Measurements from ENCODE around the gene CDC34. TPM values are rescaled to one million over a fixed set of nuclear protein-coding genes. Genes with fewer than 3 reads are reported as not detected.

Gene CDC34
- total RNA-seq, 1 experiment from 2014 or later = 80.5 TPM

- POLR2A ChIA-PET = no interaction called here
- peaks cover 5% of the 10 kb centered on the region; the same call in 1 of the 2 replicates for H3K36me3 ChIP-seq (ENCODE audit: control insufficient read depth, insufficient read depth, low read length)
- no peaks in the 10 kb centered on the region for H3K9me3 ChIP-seq (ENCODE audit: control insufficient read depth, insufficient read depth, low read depth, low read length)
- no peak for TF ChIP-seq TCF7L2 (IDR thresholded peaks at IDR 0.05; ENCODE audit: low read depth, low read length)
- TF ChIP-seq POLR2AphosphoS5 (IDR thresholded peaks at IDR 0.05; ENCODE audit: low read depth, low read length) = no peak
- TF ChIP-seq REST (IDR thresholded peaks at IDR 0.05; ENCODE audit: insufficient read depth in 1 of 2, low read depth in 2 of 2, low read length in 1 of 2) = no peak
- TF ChIP-seq SIN3A (IDR thresholded peaks at IDR 0.05; ENCODE audit: borderline replicate concordance, insufficient read depth, low read depth, low read length) = no peak
- TF ChIP-seq CTCF (IDR thresholded peaks at IDR 0.05) = no peak
- DNase-seq (ENCODE audit: low read depth, low spot score) (no peak), ATAC-seq (no peak)
- intact Hi-C loops (cut with micrococcal nuclease; ENCODE audit: unreplicated experiment) (no loop called here), in situ Hi-C loops (cut with HindIII; ENCODE audit: low pct_unique_long_range_greater_than_20kb, low sequenced_read_pairs) (no loop called here)
- H3K4me1 ChIP-seq (ENCODE audit: control insufficient read depth, insufficient read depth, low read length) = peaks cover 30% of the 10 kb centered on the region
- CTCF ChIA-PET = interaction anchor here (1.5 kb wide), 1 partner anchor 8 kb away, joined by 4 read pairs; no protein-coding TSS in a partner anchor
- BruUV-seq (replicated peaks) = no TSS peak
- H3K27me3 ChIP-seq (ENCODE audit: control insufficient read depth, insufficient read depth, low read length) = no peaks in the 10 kb centered on the region
- H3K4me3 ChIP-seq (ENCODE audit: low read depth in 2 of 2, low read length in 2 of 2) = no peak overlapping the region
- no peak overlapping the region for H3K27ac ChIP-seq (ENCODE audit: low read length)
Observed at GRCh38 chr19:583198-583967, 51.8 kb downstream of the CDC34 start.

- Histone ChIP-seq H3K9me3 (ENCODE audit: control insufficient read depth, insufficient read depth, low read depth, low read length) (no peaks in the 10 kb centered on the region), H3K27ac (ENCODE audit: low read length) (no peak overlapping the region; the same call in 1 of the 2 replicates), H3K27me3 (ENCODE audit: control insufficient read depth, insufficient read depth, low read length) (no peaks in the 10 kb centered on the region), H3K4me1 (ENCODE audit: control insufficient read depth, insufficient read depth, low read length) (peaks cover 35% of the 10 kb centered on the region), H3K4me3 (ENCODE audit: low read depth in 2 of 2, low read length in 2 of 2) (no peak overlapping the region), H3K36me3 (ENCODE audit: control insufficient read depth, insufficient read depth, low read length) (peaks cover 5% of the 10 kb centered on the region; the same call in 1 of the 2 replicates)
- intact Hi-C loops (cut with micrococcal nuclease; ENCODE audit: unreplicated experiment) (no loop called here), in situ Hi-C loops (cut with HindIII; ENCODE audit: low pct_unique_long_range_greater_than_20kb, low sequenced_read_pairs) (no loop called here)
- DNase-seq (ENCODE audit: low read depth, low spot score) = no peak
- ChIA-PET POLR2A (no interaction called here), CTCF (interaction anchor here (1.5 kb wide), 1 partner anchor 9 kb away, joined by 4 read pairs; no protein-coding TSS in a partner anchor)
- no peak for TF ChIP-seq CTCF (IDR thresholded peaks at IDR 0.05)
- no peak for TF ChIP-seq REST (IDR thresholded peaks at IDR 0.05; ENCODE audit: insufficient read depth in 1 of 2, low read depth in 2 of 2, low read length in 1 of 2)
- TF ChIP-seq TCF7L2 (IDR thresholded peaks at IDR 0.05; ENCODE audit: low read depth, low read length) = no peak
- TF ChIP-seq POLR2AphosphoS5 (IDR thresholded peaks at IDR 0.05; ENCODE audit: low read depth, low read length) = no peak
- no peak for TF ChIP-seq SIN3A (IDR thresholded peaks at IDR 0.05; ENCODE audit: borderline replicate concordance, insufficient read depth, low read depth, low read length)
- no TSS peak for BruUV-seq (replicated peaks)
- peak; percentile 13; the same call in 1 of the 2 replicates for ATAC-seq
Observed at GRCh38 chr19:583968-584239, 52.3 kb downstream of the CDC34 start.
